Activated CD4-positive, alpha-beta T cell treated with anti-CD3 and anti-CD28 coated beads for 48 hours (primary cell): ENCODE results near the gene GOLPH3.
A peak's percentile ranks its signal among the peaks of the same experiment; 100 is the strongest.
"Not testable (repeated sequence)": the region's sequence is repeated elsewhere in the genome, so short reads cannot be mapped to it uniquely, and the experiment has no call there.

ENCODE experiments used
- DNase-seq: peaks from one replicate; pipeline ENCODE4 v3.0.0-alpha.2; 2020

The GOLPH3 gene

GRCh38 chr5:32096891-32097595, 77.1 kb downstream of the GOLPH3 start:
- DNase-seq, result no peak

GRCh38 chr5:32095261-32095671, 78.9 kb downstream of the GOLPH3 start:
- no peak for DNase-seq

GRCh38 chr5:32094691-32095090, 79.4 kb downstream of the GOLPH3 start:
- DNase-seq, result no peak

- DNase-seq, result peak; percentile 75
Observed at GRCh38 chr5:32092938-32093812, 80.9 kb downstream of the GOLPH3 start.

GRCh38 chr5:32090755-32091128, 83.4 kb downstream of the GOLPH3 start:
- DNase-seq, result no peak

- DNase-seq, result no peak
Observed at GRCh38 chr5:32090026-32090754, 83.9 kb downstream of the GOLPH3 start.

GRCh38 chr5:32089146-32090000, 84.7 kb downstream of the GOLPH3 start:
- DNase-seq, result no peak

GRCh38 chr5:32088214-32088613, 85.9 kb downstream of the GOLPH3 start:
- no peak for DNase-seq

- DNase-seq, result no peak
Observed at GRCh38 chr5:32087086-32088082, 86.7 kb downstream of the GOLPH3 start.

GRCh38 chr5:32083981-32084430, 90.1 kb downstream of the GOLPH3 start:
- no peak for DNase-seq

- no peak for DNase-seq
Observed at GRCh38 chr5:32082701-32083100, 91.4 kb downstream of the GOLPH3 start.

GRCh38 chr5:32080565-32080964, 93.6 kb downstream of the GOLPH3 start:
- not testable (repeated sequence) for DNase-seq

GRCh38 chr5:32078855-32079254, 95.3 kb downstream of the GOLPH3 start:
- not testable (repeated sequence) for DNase-seq

- DNase-seq, result peak; percentile 64
Observed at GRCh38 chr5:32076699-32077695, 97.1 kb downstream of the GOLPH3 start.
